Coronary artery (tissue), 2 donors: ENCODE results near the gene TMC3.

Source experiments
- DNase-seq: peaks from one replicate; pipeline ENCODE4 v3.0.0-alpha.2; 2017; ENCODE audit warnings: low spot score
- H3K27ac ChIP-seq, 2 donors: fragments of 200-600 bp; sonication (generic); one replicate each; pipeline ENCODE4 v1.5.1; 2016 to 2019
- H3K4me3 ChIP-seq: fragments of 200-600 bp; sonication (generic); 2 replicates; pipeline ENCODE4 v1.5.1; 2016; ENCODE audit warnings: mild to moderate bottlenecking, moderate library complexity
- TF ChIP-seq, protein P1 (sequence below): fragments of 200-600 bp; sonication (generic); IDR thresholded peaks from one replicate; pipeline ENCODE4 v1.5.1; 2019; ENCODE audit warnings: antibody characterized with exemption

TMC3 gene

DNA sequence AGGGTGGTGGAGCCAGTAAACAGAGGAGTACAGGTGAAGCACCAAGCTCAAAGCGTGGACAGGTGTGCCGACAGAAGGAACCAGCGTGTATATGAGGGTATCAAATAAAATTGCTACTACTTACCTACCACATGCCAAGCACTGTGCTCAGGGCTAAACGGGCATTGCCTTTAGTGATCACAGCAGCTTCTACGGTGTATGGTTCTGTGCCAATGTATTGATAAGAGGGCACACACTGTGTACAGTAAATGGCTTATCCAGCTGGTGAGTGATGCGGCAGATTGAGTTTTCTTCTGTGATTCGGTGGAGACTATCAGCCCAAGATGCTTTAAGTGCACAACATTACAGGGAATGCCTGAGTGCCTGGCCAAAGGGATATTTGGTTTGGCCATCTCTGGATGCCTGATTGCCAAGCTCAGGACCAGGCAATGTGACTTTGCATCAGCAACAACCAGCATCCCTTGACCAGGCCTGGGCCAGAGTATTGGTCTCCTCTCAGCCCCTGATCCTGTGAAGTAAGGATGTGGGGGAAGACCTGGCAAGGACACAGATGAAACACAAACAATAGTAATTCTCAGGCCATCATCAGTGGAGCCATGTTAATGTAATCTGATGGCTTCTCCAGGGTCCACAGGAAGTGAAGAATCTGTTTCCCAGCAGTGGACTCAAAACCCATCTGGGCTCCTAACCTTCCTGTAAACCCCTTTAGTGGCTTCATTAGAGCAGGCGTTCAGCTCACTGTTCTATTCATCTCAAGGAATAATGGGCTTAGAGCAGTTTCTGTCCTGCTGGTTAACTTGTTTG is 64.2 kb downstream of the TMC3 start:
- no peak overlapping the region for H3K4me3 ChIP-seq
- TF ChIP-seq, protein P1, sequence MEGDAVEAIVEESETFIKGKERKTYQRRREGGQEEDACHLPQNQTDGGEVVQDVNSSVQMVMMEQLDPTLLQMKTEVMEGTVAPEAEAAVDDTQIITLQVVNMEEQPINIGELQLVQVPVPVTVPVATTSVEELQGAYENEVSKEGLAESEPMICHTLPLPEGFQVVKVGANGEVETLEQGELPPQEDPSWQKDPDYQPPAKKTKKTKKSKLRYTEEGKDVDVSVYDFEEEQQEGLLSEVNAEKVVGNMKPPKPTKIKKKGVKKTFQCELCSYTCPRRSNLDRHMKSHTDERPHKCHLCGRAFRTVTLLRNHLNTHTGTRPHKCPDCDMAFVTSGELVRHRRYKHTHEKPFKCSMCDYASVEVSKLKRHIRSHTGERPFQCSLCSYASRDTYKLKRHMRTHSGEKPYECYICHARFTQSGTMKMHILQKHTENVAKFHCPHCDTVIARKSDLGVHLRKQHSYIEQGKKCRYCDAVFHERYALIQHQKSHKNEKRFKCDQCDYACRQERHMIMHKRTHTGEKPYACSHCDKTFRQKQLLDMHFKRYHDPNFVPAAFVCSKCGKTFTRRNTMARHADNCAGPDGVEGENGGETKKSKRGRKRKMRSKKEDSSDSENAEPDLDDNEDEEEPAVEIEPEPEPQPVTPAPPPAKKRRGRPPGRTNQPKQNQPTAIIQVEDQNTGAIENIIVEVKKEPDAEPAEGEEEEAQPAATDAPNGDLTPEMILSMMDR = no peak
- DNase-seq = no peak
- H3K27ac ChIP-seq = no peak overlapping the region

DNA sequence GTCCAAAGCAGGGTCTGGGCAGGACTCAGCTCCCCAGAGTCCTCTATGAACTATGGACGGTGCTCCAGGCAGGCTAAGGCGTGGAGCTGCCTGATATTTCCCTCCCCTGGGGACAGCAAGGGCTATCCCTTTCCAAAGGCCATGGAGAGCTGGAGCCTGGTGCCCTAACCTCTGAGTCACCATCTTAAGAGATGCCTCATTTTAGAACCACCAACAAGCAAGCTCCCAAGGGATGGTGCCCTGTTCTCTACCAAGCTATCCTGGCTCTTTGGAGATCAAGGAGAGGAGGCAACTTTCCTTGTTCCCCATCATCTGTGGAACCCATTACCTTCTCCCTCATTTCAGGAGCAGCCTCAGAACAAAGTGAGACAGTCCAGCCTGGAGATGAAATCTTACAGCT is 65.8 kb downstream of the TMC3 start:
- TF ChIP-seq, protein P1 = no peak
- DNase-seq = no peak
- Histone ChIP-seq H3K4me3 (no peak overlapping the region), H3K27ac (peak overlapping the region in 1 of 2 donors; percentile 43)

DNA sequence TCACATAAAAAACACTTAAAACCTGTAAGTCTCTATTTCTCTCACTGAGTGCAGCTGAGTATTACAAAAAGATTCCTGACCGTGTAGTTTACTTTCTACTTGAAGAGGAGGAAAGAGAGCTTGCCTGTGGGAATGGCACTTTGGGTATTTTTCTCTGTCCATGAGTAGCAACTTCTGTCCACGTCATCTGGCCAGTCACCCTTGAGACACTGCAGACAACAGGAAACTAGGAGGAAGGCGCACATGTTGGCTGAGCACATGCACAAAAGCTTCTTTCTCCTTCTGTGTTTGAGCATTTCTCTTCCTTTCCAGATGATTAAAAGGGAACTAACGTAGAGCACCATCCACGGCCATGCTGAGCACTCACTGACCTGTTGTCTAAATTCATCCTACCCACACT is 69.8 kb downstream of the TMC3 start:
- TF ChIP-seq, protein P1 = no peak
- DNase-seq = no peak
- Histone ChIP-seq H3K27ac (peak overlapping the region; percentile 27 to 66), H3K4me3 (no peak overlapping the region)

DNA sequence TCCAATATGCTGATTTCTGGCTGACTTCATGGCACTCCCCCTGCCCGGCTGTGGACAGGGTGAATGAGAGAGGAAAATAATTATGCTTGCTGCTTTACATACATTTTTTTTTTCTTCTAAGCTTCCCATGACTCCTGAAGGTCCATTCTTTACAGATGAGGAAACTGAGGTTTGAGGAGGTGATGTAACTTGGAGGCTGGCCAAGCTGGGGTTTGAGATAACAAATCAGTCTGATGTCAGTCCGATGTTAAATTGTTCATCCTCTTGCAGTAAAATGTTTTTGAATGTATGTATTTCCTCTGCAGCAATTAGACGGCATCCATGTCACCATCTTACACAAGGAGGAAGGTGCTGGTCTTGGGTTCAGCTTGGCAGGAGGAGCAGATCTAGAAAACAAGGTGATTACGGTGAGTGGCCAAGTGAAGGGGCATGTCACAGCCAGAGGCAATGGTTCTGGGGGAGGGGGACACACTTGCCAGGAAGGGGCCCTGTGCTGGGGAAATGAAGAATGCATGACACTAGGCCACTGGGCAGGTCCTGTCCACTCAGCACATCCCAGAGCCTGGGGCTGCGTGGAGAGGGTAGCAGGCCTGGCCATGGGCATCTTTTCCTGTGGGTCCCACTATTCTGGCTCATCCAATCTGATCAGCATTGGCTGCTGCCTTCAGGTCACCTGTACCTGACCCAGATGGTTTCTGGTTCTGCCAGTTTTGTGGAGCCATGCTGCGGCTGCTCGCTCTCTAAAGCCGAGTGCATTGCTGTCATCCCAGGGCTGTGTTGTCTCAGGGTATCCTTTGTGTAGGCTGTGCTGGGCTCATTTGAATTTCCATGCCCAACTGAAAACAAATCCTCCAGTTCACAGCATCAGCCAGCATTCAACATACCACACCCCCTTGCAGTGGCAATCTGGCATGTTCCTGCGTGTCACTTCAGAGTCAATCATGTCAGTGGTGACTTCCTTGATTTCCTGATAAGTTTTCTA is 70.5 kb downstream of the TMC3 start:
- DNase-seq = no peak
- TF ChIP-seq, protein P1 = no peak
- no peak overlapping the region for H3K4me3 ChIP-seq

DNA sequence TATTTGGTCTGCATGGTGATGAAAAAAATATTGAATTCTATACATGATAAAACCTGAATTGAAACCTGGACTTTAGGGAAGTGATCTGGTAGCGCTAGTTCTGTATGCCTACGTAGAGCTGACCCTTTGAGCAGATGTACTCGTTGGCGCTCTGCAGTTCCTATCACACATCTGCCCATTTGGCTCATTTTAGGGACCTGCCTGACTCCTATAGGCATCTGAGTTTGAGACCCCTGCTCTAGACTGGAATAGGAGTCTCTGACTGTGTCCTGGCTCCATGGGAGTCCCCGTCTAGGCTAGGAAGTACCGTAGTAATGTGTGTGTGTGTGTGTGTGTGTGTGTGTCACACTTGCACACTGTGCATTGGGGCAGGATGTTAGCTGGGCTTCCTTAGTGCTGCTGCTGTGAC is 71.3 kb downstream of the TMC3 start:
- TF ChIP-seq, protein P1 = no peak
- Histone ChIP-seq H3K4me3 (no peak overlapping the region), H3K27ac (peak overlapping the region in 1 of 2 donors; percentile 55)
- no peak for DNase-seq

More for the DNA sequence above, 70.5 kb downstream of the TMC3 start:
- H3K27ac ChIP-seq = peak overlapping the region; percentile 27 to 66

DNA sequence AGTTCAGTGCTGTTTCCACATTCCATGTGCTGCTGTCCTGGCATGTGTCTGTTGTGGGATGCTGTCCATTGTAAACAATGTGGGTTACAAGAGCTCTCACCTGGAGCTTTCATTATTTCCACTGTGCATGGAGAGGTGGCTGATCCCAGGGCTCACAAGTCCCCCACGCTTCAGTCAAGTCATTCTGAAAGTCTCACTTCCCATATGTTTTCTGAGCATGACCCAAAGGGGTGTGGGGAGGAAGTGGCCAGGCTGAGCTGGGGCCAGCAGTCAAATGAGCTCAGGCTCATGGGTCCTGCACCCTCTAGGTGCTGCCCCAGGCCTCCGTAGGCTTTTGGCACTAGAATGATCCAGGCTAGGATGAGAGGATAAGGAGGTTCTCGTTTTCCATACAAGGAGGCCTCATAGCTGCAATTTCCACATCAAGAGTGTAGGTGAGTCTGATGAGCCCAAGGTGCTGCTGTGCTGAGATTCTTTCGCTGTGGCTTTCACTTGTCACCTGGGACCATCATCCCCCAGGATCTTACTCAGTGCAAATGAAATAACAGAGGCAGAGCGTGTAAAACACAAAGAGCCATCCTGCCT is 72.1 kb downstream of the TMC3 start:
- TF ChIP-seq, protein P1 = no peak
- Histone ChIP-seq H3K27ac (peak overlapping the region in 1 of 2 donors; percentile 55), H3K4me3 (no peak overlapping the region)
- DNase-seq = no peak
